ENCODE measurements around the gene SMIM36.
"Not testable (repeated sequence)": the region's sequence is repeated elsewhere in the genome, so short reads cannot be mapped to it uniquely, and the experiment has no call there.

SMIM36 gene

GRCh38 chr17:55513885-55514590 lies 2.8 kb upstream of the SMIM36 start:
- TF ChIP-seq EZH2phosphoT487 (IDR thresholded peaks at IDR 0.05; ENCODE audit: borderline replicate concordance) = no peak
- peak; percentile 97 for TF ChIP-seq CTCF (conservative IDR thresholded peaks at IDR 0.05; ENCODE audit: low read length)
- no peaks in the 10 kb centered on the region for H3K27me3 ChIP-seq (ENCODE audit: insufficient read depth, low read length, poor library complexity, severe bottlenecking)
- peak overlapping the region; percentile 2 for H3K4me2 ChIP-seq (ENCODE audit: low read depth, low read length, poor library complexity, severe bottlenecking)
- no peak overlapping the region for H3K4me3 ChIP-seq (ENCODE audit: low read length, poor library complexity, severe bottlenecking)
- H3K9ac ChIP-seq (ENCODE audit: low read depth, low read length, poor library complexity, severe bottlenecking) = no peak overlapping the region
- H3K79me2 ChIP-seq (ENCODE audit: insufficient read depth, low read length) = no peaks in the 10 kb centered on the region
- H3K36me3 ChIP-seq (ENCODE audit: insufficient read depth, low read length) = no peaks in the 10 kb centered on the region
- H3K9me2 ChIP-seq (replicated peaks; ENCODE audit: low read depth, low read length) = no peaks in the 10 kb centered on the region
- H3F3A ChIP-seq (ENCODE audit: low read depth) = no peaks in the 10 kb centered on the region
- no peak overlapping the region for H2AFZ ChIP-seq (ENCODE audit: low read length)
- H3K9me3 ChIP-seq (ENCODE audit: insufficient read depth, low read depth, low read length) = no peaks in the 10 kb centered on the region
- H3K4me1 ChIP-seq (ENCODE audit: insufficient read depth, low read length, poor library complexity, severe bottlenecking) = no peaks in the 10 kb centered on the region
- H4K20me1 ChIP-seq (ENCODE audit: insufficient read depth, low read length, poor library complexity, severe bottlenecking) = no peaks in the 10 kb centered on the region

GRCh38 chr17:55507669-55508068 lies 3.6 kb downstream of the SMIM36 start:
- not testable (repeated sequence) for H3K79me2 ChIP-seq (ENCODE audit: insufficient read depth, low read length); H3K9me2 ChIP-seq (replicated peaks; ENCODE audit: low read depth, low read length); H3K4me3 ChIP-seq (ENCODE audit: low read length, poor library complexity, severe bottlenecking); H3F3A ChIP-seq (ENCODE audit: low read depth); H3K27me3 ChIP-seq (ENCODE audit: insufficient read depth, low read length, poor library complexity, severe bottlenecking); H3K4me1 ChIP-seq (ENCODE audit: insufficient read depth, low read length, poor library complexity, severe bottlenecking); H3K9me3 ChIP-seq (ENCODE audit: insufficient read depth, low read depth, low read length); H3K9ac ChIP-seq (ENCODE audit: low read depth, low read length, poor library complexity, severe bottlenecking); H2AFZ ChIP-seq (ENCODE audit: low read length); H4K20me1 ChIP-seq (ENCODE audit: insufficient read depth, low read length, poor library complexity, severe bottlenecking); H3K4me2 ChIP-seq (ENCODE audit: low read depth, low read length, poor library complexity, severe bottlenecking); H3K36me3 ChIP-seq (ENCODE audit: insufficient read depth, low read length)

- H4K20me1 ChIP-seq (ENCODE audit: insufficient read depth, low read length, poor library complexity, severe bottlenecking); H3K9me2 ChIP-seq (replicated peaks; ENCODE audit: low read depth, low read length); H2AFZ ChIP-seq (ENCODE audit: low read length); H3F3A ChIP-seq (ENCODE audit: low read depth); H3K79me2 ChIP-seq (ENCODE audit: insufficient read depth, low read length); H3K9me3 ChIP-seq (ENCODE audit: insufficient read depth, low read depth, low read length); H3K4me2 ChIP-seq (ENCODE audit: low read depth, low read length, poor library complexity, severe bottlenecking); H3K9ac ChIP-seq (ENCODE audit: low read depth, low read length, poor library complexity, severe bottlenecking); H3K27me3 ChIP-seq (ENCODE audit: insufficient read depth, low read length, poor library complexity, severe bottlenecking); H3K36me3 ChIP-seq (ENCODE audit: insufficient read depth, low read length); H3K4me3 ChIP-seq (ENCODE audit: low read length, poor library complexity, severe bottlenecking); H3K4me1 ChIP-seq (ENCODE audit: insufficient read depth, low read length, poor library complexity, severe bottlenecking): not testable (repeated sequence)
Observed at GRCh38 chr17:55501626-55502025, 9.6 kb downstream of the SMIM36 start.

- Histone ChIP-seq H3K4me3 (ENCODE audit: low read length, poor library complexity, severe bottlenecking) (no peak overlapping the region), H3K9ac (ENCODE audit: low read depth, low read length, poor library complexity, severe bottlenecking) (no peak overlapping the region), H3K27me3 (ENCODE audit: insufficient read depth, low read length, poor library complexity, severe bottlenecking) (no peaks in the 10 kb centered on the region), H2AFZ (ENCODE audit: low read length) (no peak overlapping the region), H3K9me2 (replicated peaks; ENCODE audit: low read depth, low read length) (no peaks in the 10 kb centered on the region), H3K4me2 (ENCODE audit: low read depth, low read length, poor library complexity, severe bottlenecking) (no peak overlapping the region), H3K9me3 (ENCODE audit: insufficient read depth, low read depth, low read length) (no peaks in the 10 kb centered on the region), H3F3A (ENCODE audit: low read depth) (no peaks in the 10 kb centered on the region), H4K20me1 (ENCODE audit: insufficient read depth, low read length, poor library complexity, severe bottlenecking) (no peaks in the 10 kb centered on the region), H3K79me2 (ENCODE audit: insufficient read depth, low read length) (no peaks in the 10 kb centered on the region), H3K4me1 (ENCODE audit: insufficient read depth, low read length, poor library complexity, severe bottlenecking) (no peaks in the 10 kb centered on the region), H3K36me3 (ENCODE audit: insufficient read depth, low read length) (no peaks in the 10 kb centered on the region)
- TF ChIP-seq EZH2phosphoT487 (IDR thresholded peaks at IDR 0.05; ENCODE audit: borderline replicate concordance) (no peak), CTCF (conservative IDR thresholded peaks at IDR 0.05; ENCODE audit: low read length) (no peak)
Observed at GRCh38 chr17:55500103-55500502, 11.1 kb downstream of the SMIM36 start.
